T-helper 22 cell (primary cell): ENCODE measurements around the gene MPZL2.

Experiments
- DNase-seq: peaks from one replicate; pipeline ENCODE4 v3.0.0-alpha.2; 2020; ENCODE audit warnings: low read depth

Gene MPZL2

DNA sequence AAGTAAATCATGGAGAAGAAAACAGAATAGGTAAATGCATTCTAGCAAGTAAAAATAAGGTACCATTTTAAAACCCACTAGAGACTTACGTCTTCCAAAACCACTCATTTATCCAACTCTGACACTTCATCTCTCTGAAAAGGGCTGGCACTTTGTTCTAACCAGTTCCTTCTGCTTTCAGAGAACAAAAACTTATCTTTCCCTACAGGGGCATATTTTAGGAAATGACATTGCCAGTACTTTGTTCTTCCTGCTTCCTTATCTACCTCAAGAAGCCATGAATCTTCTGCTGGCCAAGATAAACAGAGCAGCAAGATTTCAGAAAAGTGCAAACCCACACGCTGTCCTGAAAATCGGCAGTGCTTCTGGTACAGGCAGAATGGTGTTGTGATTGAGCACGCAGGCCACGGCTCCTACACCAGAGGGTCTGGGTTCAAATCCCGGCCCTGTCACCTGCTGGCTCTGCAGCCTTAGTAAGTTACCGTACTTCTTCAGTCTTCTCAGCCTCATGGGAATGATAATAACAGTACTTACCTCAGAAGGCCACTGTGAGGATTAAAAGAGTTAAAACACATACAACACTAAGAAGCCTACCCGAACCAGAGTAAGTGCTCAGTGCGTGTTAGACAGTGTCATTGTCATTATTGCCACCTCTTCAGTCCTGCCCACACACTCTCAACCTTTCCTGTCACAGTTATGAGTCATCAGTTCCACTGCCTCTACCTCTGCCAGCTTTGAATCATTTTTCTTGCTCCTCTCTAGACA is 22.9 kb downstream of the MPZL2 start:
- DNase-seq, result peak; percentile 62

DNA sequence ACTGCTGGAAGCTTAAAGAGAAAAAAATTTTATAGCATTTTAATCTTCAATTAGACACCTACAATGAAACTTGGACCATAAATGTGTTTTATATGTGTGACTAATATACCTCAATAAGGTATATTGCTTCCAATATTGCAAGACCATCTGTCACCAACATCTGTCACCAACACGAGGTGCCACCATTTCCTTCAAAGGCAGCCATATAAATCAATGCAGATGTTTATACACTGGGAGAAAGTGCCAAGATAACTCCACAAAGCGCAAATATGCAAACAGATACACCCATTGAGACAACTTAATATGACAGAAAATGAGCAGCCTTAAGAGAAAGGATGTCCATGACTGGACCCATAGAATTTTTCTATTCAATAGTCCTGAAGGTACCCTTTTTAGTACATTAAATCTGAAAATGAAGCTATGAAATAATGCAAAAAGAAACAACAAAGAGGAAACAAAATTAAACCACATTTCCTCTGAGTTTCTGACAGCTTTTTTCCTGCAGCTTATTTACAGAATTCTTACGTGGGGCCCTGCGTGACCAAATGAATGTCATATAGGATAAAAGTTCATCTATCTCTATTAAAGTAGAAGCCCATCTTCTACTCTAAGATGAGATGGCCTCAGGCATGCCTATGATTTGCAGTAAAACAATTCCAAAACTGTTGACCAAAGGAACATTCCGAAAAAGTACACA is 24.4 kb downstream of the MPZL2 start:
- no peak for DNase-seq

DNA sequence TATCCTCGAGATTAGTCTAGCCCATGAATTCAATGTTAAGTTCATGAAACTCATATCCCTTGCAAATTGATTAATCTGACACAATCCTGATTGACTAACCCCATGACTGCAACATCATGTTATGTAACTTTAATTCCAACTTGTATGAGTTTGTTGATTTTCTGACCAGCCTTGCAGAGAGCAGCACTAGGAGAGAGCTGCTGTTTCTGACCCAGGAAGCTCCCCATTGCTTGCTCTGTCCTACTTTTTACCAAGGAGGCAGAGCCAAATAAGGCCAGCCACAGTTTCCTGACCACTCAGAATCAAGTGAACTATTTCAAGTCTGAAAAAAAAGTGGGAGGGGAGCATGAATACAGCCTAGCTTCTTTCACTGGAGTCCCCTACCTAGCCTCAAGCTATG is 25.2 kb downstream of the MPZL2 start:
- DNase-seq, result no peak

DNA sequence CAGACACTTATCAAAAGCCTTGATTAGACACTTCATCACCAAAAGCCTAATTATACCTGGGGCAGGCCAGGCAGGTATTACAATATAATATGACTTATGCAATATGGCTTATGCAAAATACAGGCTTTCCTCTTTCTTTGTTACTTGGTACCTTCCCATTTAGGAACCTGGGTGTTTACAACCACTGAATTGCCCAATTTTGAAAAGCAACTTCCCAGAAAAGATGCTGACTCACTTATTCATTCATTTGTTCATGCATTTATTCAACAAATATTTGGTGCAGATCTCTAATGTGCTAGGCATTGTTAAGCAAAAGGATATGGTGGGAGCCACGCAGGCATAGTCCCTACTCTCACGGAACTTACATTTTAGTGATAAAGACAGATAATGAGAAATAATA is 25.7 kb downstream of the MPZL2 start:
- no peak for DNase-seq

DNA sequence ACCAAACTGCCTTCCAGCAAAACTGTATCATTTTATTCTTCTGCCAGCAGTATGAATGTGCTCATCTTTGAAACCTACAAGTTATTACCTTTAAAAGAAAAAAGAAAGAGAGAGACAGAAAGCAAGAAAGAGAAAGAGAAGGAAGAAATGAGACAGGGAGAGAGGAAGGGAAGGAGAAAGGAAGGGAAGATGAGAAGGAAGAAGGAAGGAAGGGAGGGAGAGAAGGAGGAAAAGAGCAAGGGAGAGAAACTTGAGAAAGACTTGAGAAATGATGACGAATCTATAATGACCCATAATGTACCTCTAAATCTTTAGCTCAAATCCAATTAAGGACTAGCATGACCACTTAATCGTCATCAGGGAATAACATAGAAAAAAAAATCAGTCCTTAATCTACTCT is 27.9 kb downstream of the MPZL2 start:
- DNase-seq, result no peak

DNA sequence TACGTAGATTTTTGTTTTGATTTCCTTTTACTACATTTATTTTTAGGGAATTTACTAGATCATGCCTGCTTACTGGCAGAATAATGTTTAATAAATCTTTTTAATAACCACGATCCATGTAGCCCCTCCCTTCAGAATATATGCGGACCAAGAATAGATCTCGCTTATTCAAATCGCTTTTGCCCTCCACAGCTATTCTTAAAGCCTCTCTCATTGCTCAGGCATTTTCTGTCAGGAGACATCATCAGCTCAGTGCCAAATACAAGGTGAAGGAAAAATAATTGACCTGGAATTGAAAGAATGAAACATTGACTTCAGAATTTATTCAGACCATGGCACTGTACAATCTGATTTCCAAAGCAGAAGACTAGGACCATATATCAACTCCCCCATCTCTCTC is 29.3 kb downstream of the MPZL2 start:
- no peak for DNase-seq

DNA sequence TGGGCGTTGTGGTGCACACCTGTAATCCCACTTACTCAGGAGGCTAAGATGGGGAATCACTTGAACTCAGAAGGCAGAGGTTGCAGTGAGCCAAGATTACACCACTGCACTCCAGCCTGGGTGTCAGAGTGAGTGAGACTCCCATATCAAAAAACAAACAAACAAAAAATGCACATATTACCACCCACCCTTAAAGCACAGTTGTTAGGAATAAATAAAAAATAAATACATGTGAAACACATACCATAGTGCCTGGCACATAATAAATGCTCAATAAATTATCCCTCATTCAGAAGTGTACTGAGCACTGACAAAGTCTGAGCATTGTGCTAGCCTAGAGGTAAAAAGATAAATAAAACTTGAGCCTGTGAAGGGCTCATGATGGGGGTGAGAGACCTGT is 30.2 kb downstream of the MPZL2 start:
- DNase-seq, result no peak

DNA sequence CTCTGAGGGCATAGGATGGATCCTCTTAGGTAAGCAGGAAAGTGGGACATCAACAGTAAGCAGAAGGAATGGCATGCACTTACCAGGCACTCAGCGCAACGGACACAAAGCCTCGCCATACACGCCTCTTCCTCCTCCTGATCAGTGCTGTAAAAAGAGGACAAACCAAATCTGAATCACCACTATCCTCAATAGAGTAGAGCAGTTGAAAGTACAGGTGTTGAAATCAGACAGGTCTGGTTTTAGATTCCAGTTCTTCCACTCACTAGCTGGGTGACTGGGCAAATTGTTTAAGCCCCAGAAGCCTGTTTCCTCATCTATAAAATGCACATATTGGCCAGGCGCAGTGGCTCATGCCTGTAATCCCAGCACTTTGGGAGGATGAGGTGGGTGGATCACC is 30.7 kb downstream of the MPZL2 start:
- no peak for DNase-seq

DNA sequence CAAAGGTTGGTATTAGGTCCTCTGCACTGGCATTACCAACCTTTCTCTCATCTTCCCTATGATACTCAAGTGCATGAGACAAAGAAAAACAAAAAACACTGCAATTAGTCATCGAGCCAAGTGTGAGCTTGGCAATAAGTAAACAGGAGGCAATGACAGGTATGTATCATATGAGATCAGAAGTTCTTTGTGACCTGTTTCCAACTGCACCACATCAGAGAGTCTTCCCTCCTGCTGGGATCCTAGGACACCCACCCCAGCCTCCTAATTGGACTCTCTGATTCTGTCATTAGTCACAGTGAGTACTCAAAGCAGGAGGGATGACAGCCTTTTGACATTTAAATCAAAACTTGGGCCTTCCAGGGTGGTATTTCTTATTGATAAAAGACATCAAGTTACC is 31.4 kb downstream of the MPZL2 start:
- no peak for DNase-seq

DNA sequence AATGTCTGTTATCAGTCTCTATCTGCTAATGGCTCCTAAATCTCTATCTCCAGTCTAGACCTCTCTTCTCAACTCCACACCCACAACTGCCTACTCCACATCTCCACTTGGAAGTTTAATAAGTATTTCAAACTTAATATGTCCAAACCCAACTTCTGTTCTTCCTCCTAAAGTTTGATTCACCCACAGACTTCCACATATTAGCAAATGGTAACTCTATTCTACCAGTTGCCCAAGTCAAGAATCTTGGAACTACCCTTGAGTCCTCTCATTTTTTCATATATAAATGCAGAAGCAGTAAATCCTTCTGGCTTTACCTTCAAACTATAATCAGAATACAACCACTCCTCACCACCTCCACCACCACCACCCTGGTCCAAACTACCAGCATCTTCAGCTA is 32.6 kb downstream of the MPZL2 start:
- no peak for DNase-seq

DNA sequence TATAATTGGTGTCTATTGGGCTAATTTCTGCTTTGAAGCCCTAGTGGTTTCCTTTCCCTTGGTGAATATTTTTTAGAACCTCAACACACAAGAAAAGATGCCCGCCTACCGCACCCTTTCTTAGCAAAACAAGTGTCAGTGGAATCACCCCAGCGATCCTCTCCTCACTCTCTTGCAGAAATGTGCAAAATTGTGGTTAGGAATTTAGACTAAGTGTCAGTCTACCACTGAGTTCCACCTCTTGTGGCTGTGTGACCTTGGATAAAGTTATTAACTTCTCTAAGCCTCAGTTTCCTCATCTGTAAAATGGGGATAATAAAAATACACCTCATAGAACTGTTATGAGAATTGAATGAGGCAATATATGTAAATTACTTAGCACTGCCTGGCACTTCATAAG is 34.0 kb downstream of the MPZL2 start:
- DNase-seq, result peak; percentile 51

DNA sequence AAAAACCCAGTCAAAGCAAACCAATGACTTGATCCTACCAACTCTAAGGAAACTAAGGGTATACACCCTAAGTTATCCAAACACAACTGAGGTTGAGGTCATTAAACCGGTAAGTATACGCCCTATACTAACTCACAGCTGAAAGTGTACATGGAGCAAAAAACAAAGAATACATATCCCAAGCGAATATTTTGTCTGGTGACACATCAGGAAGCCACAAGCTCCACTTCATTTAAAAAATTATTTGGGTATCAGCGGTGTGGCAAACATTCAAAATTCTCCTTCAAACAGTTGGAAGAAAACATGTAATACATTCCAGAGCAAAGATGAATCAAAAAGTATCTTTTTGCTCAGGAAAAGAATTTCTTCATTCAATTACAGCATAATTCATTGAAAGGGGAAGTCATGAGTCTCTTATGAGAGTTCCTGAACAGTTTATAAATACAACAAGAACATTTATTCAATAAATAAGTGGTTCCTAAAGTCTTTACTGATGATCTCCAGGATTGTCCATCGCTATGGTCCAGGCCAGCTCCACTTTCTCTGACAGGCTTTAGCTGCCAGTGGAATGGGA is 34.7 kb downstream of the MPZL2 start:
- DNase-seq, result no peak

DNA sequence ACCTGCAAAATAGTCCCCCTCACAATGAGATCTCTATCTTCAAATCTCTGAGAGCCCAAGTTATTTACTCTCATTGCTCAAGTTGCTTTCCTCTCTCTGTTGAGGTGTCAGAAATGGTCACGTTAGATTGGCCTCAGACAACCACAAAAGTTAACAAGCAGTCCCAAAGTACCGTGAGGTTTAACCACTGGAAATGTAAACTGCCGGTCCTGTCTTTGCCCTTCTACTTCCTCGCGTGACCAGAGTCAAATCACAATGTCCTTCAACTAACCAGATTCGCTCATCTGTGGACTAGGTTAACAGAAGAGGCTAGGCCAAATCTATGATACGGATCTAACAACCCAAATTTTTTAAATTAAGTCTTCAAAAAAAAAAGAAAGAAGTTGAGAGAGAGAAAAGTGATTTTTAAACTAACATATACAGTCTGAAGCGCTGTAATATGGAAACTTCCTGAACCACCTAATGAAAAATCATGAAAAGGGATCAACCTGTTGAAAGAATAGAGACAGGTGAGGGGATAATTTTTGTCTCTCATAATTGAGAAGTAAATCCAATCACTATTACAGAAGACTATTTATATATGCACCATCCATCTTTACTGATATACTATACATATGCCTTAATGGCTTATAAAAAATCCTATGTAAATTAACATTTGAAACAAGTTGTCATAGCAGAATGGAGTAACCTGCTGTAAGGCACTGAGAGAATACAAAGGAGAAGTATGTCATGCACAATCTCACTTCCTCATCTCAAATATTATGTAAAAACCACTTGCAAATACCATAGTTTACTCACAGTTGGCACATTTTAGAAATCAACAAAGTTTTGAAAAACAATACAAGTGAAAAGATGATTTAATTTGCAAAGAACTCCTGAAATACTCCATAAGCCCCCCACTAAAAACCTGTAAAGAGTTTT is 36.0 kb downstream of the MPZL2 start:
- DNase-seq, result no peak

DNA sequence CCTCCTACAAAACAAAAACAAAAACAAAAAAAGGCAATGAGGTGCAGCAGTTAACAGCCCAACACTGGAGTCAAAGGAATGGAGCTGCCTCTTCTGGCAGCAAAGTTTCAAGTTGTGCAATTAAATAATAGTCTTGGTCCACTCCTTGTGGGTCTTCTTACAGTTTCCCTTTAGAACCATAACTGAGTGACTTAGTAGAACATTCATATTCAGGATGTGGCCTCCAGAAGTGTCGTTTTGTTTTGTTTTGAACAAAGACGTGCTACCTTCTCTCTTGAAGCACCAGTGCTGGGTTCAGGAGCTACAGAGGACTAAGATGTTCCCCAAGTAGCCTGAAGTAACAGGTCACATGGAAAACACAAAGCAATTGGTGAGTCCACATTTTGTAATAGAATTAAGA is 37.3 kb downstream of the MPZL2 start:
- no peak for DNase-seq

DNA sequence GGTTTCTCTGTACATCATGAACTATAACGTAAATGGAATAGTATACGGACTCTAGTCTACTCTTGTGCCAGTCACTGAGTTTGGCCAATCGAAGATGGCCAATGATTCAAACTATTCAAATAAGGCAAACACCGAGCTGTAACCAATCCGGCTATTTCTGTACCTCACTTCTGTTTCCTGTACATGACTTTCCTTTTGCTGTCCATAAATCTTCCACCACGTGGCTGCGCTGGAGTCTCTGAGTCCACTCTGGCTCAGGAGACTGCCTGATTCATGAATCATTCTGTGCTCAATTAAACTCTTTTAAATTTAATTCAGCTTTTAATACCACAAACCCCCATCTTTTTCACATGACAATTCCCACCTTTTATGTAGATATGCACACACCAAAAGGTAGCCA is 37.8 kb downstream of the MPZL2 start:
- no peak for DNase-seq

DNA sequence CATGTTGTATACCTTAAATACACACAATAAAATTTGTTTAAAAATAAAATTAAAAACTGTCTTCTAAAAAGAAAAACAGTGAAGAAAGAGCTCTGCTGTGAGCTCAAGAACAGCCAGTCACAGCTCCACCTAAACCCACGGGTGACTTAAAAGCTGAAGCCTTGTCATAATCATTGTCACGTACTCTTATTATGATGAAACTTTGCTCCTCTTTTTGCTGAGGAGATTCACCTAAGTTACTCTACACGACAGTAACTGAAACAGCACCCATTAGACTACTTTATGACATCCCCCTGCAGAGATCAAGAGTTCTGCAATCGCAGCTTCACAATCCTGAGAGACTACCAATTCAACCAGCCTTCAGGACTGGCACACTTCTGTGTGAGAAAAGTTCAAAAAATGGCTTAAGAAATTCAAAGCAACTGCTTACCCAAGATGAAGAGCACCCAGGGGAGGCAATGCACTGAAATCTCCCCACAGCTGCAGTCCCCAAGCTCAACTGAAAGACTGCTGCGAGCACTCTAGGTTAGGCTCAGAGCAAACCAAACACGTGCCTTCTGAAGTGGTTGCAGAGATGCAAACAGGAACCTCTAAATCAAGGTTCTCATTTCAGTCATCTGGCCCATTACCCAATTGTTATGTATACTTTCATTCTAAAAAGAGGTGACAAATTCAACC is 39.4 kb downstream of the MPZL2 start, which contains the start of gene JAML:
TSS of gene JAML (minus strand) at position 501 of the 678 bp plus-strand sequence. CDS start 10,145 bp downstream, outside the sequence.
- DNase-seq, result peak; percentile 65

DNA sequence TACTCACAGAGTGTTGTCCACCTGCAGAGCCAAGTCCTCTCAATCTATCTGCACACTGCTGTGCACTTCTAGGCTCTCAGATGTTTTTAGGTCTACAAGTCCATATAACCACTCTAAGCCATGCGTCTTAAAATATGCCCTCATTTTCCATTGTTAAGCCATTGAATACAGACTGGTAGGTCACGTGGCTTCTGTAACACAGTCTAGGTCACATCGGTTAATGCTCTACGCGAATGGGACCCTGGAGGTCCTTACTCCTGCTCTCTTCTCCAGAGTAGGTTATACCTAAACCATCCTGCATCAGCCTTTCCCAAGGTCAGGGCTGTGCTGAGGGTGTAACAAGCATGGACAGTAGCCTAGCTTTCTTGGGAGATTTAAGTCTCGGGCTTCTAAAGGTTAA is 40.1 kb downstream of the MPZL2 start:
- no peak for DNase-seq

DNA sequence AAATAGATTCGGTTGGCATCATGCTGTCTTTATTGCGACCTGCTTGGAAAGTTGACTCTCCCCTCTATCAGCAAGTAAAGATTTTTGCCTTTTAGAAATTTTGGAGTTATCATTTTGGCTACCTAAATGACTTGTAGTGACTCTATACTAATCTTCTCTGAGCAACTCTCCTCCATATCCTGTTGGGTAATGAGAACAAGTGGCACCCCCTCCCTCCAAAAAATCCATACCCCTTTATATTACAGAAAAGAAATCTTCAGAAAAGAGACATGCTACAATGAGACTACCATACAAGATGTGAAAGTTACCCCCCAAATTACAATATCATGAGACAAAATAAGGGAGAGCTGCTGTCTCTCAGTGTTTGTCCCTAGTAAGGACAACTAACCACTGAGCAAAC is 40.5 kb downstream of the MPZL2 start:
- DNase-seq, result no peak

DNA sequence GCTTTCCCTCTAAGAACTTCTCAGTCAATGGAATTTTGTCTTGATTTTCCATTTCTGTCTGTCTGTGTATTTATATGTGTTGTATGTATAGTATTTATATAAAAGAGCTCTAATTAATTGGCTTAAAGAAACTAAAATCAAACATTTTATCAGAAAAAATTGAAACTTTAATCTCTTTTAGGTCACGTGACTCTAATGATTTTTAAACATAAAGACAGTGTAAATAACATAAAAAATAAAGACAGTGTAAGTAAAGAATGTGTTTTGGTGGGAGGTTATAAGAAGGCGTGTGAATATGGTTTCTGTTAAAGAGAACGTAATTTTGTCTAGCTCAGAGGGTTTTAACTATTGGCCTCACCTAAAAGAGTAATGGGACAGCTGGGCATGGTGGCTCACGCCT is 41.7 kb downstream of the MPZL2 start:
- no peak for DNase-seq

DNA sequence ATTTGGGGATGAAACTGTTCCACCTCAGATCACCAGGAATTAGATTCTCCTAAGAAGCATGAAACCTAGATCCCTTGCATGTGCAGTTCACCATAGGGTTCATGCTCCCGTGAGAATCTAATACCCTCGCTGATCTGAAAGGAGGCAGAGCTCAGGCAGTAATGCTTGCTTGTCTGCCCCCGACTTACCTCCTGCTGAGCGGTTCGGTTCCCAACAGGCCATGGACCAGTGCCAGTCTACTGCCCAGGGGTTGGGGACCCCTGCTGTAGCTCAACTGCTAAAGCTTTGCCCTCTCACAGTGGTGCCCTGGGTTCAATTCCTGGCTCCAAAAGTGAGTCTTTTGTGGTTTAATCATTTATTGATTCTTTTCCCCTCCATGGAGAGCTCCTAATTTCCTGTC is 42.7 kb downstream of the MPZL2 start:
- DNase-seq, result no peak

DNA sequence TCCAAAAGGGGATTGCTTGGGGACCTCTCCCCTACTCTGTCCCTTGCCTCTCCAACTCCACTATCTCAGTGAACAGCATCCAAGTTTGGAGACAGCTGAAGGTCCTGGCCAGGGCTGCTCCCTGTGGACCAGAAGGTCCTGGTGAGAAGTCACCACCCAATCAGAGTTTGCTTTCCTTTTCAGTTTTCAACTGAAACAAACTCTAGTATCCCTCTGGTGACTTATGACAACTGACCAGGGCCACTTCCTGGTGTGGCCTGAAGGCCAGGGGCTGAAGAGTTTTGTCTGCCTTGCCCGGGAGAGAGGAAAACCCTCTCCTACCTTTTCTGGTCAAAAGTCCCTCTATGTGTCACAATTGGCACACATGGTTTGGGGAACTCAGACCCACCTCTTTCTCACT is 44.4 kb downstream of the MPZL2 start:
- no peak for DNase-seq

DNA sequence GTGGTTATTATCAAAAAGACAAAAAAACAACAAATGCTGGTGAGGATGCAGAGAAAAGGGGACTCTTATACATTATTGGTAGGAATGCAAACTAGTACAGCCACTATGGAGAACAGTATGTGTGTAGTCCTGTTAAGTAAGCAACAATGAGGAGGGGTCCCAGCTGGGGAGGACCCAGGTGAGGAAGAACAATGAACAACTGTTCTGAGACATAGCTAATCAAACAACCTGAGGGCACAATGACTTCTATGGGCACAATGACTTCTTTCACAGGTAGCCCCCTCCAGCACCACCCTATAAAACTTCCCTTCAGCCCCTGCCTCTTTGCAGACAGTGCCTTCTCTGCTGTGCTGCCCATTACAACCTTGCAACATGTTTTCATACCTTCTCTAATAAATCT is 44.9 kb downstream of the MPZL2 start:
- no peak for DNase-seq
